ENCODE results near the gene KCND3.

Gene KCND3

DNA sequence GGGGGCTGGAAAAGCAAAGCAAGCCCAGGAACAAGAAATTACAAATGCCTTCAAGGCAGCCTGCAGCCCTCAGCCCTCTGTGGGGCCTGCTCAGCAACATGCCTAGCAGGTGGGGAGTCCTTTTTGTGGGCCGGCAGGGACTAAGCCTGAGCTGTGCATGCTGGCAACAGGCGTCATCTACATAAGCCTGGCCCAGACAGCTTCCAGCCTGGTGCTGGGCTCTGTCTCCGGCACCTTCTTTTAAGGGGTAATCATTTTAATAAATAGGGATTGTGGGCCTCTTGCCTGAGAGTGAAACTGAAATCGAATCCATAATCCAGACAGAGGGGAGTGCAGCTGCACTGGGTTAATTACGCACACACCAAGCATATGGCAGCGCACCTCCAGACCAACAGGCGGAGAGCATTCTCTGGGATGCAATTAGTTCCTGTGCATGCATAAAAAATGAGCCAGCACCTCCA is 137.2 kb downstream of the KCND3 start:
- DNase-seq (ENCODE audit: insufficient read length, low spot score) (no peak), FAIRE-seq (no peak)

- FAIRE-seq = no peak
- DNase-seq (ENCODE audit: insufficient read length, low spot score) = no peak
Observed at GRCh38 chr1:111851552-111851951, 137.9 kb downstream of the KCND3 start.

GRCh38 chr1:111850109-111850508 is 139.4 kb downstream of the KCND3 start:
- FAIRE-seq (no peak), DNase-seq (ENCODE audit: insufficient read length, low spot score) (no peak)

DNA sequence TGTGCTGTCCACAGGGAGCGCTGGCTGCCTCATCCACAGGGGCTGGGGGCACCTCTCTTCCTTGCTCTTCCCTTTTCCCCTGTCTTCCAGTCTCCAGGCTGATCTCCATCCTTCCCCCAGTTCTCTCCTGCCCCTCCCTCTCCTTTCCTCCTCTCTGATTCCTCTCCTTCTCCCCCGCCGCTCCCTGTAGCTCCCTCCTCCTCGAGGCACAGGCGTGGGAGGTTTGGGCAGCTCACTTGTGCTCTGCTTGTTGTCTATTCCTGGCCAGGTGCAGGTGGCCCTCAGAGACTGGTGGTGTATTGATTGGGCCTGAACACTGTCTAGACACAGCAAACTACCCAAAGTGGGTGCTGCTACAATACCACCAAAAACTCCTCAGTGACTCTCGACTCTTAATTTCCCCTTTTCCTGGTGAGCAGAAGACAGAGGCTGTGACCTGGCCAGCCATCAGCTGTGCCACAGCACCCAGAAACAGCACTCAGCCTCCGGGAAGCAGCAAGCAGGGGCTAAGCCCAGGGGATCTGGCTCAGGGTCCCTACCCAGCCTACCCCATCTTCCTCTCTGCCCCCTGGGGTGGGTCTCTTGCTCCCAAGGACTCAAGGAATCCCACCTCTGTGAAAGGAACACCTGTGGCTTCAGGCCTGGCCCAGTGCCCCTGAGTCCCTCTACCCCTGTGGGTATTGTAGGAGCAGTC is 140.5 kb downstream of the KCND3 start:
- no peak for DNase-seq (ENCODE audit: insufficient read length, low spot score)
- FAIRE-seq = no peak

DNA sequence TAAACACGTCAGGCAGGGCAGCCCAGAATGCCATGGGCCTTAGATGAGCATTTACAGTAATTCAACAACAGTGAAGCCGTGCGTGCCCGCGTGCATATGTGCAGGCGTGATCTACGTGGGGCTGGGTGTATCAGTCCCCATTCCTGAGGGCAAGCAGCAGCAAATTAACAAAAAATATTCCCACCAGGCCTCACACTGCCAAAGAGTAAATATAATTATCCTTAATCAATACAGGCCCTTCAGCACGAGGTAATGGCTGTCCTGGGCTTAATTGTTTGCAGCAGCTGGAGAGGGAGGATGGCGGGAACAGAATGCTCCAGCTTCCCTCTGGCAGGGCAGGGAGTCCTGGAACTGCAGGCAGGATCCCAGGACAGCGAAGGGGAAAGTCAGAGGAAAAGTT is 142.0 kb downstream of the KCND3 start:
- DNase-seq (ENCODE audit: insufficient read length, low spot score) (no peak), FAIRE-seq (no peak)

GRCh38 chr1:111846842-111847241 is 142.6 kb downstream of the KCND3 start:
- DNase-seq (ENCODE audit: insufficient read length, low spot score) (no peak), FAIRE-seq (no peak)

DNA sequence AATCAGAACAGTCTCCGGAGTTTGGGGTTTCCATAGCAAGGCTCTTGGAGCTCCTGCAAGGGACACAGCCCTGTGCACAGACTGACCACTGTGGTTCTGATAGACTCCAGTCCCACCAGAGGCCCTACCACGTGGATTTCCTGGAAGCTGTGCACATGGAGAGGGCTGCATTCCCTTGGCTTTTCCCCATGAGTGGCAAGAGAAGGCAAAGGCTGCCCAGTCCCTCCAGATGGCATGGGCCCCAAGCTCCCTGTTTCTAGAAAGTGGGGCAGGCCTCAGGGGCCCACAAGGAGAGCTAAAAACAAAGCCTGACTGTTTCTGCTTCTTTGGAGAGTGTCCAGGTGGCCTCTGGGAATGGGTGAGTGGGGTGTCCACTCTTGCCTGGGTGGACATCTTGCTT is 146.3 kb downstream of the KCND3 start:
- DNase-seq (ENCODE audit: insufficient read length, low spot score) = no peak
- no peak for FAIRE-seq

DNA sequence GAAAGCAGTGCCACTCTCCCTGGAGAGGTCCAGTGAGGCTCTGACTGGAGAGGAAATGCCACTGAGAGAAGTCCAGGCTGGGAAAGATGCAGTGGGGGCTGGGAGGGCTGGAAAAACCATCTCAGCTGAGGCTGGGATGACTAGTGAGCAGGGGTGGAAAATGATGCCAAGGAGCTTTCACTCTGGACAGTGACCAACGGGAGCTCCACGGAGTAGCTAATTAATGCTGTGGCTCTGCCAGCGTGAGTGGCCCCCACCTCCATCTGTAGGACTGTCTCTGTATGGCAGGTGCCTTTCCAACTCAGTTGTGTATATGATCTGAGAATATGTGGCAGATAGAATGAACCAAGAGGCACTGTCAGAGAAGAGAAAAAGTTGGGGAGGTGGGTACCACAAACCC is 147.1 kb downstream of the KCND3 start:
- no peak for FAIRE-seq
- no peak for DNase-seq (ENCODE audit: insufficient read length, low spot score)

DNA sequence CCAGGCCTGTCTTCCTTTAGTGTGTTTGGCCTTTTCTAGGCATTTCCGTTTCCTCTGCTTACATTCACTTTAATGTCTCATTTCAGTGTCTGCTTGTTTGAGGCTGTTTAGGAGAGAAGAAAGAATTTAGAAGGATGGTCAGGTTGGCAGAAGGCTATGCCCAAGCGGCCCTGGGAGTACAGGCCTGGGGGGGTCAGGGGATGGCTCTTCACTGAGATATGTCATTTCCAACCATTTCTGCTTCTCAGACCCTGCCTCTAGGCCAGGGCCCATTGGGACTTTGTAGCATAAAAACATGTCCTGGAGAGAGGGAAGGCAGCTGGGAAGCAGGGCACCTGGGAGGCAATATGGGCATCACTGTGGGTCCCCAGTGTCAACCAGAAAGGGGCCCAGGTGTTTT is 147.7 kb downstream of the KCND3 start:
- no peak for FAIRE-seq
- DNase-seq (ENCODE audit: insufficient read length, low spot score) = no peak

GRCh38 chr1:111841189-111841588 is 148.3 kb downstream of the KCND3 start:
- DNase-seq (ENCODE audit: insufficient read length, low spot score) (no peak), FAIRE-seq (no peak)

DNA sequence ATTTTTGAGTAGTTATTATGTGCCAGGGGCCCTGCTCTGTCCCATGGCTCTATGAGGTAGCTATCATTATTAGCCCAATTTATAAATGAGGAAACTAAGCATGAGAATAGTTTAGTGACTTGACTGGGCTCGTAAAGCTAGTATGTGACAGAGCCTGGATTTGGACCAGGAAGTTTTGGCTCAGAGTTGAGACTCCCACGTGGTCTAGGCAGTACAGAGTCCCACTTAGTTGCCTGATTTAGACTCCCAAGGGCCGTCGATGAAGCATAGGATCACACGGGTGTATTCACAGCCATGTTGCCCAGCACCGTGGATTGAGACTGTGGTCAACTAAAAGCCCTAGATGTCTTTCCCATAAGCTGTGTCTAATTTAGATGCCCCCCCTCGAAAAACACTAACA is 152.1 kb downstream of the KCND3 start:
- no peak for FAIRE-seq
- DNase-seq (ENCODE audit: insufficient read length, low spot score) = no peak

- FAIRE-seq (no peak), DNase-seq (ENCODE audit: insufficient read length, low spot score) (no peak)
Observed at GRCh38 chr1:111836111-111836510, 153.4 kb downstream of the KCND3 start.

- DNase-seq (ENCODE audit: insufficient read length, low spot score) (no peak), FAIRE-seq (no peak)
Observed at GRCh38 chr1:111835514-111835913, 154.0 kb downstream of the KCND3 start.

DNA sequence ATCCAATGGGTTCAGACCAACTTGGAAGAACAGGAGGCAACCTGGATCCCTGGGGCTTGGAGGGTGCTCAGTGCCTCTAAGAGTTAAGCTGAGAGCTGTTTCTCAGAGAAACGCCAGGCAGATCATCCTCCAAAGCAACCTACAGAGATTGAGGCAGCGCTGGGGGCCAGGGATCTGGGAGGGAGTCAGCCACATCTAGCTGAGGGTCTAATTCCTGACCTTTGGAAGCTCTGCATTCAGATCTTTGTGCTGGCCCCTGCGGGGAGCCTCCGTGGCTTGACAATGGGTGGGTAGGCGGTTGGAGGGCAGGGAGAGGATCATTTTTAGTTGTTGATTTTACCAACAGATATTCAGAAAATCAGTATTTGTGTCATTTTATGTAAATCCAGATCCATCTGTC is 154.5 kb downstream of the KCND3 start:
- DNase-seq (ENCODE audit: insufficient read length, low spot score) (no peak), FAIRE-seq (no peak)

- DNase-seq (ENCODE audit: insufficient read length, low spot score) (peak; percentile 3), FAIRE-seq (no peak)
Observed at GRCh38 chr1:111833334-111833733, 156.1 kb downstream of the KCND3 start.

GRCh38 chr1:111832521-111833155 is 156.8 kb downstream of the KCND3 start:
- no peak for FAIRE-seq
- DNase-seq (ENCODE audit: insufficient read length, low spot score) = no peak

- FAIRE-seq (no peak), DNase-seq (ENCODE audit: insufficient read length, low spot score) (no peak)
Observed at GRCh38 chr1:111831153-111831552, 158.3 kb downstream of the KCND3 start.

DNA sequence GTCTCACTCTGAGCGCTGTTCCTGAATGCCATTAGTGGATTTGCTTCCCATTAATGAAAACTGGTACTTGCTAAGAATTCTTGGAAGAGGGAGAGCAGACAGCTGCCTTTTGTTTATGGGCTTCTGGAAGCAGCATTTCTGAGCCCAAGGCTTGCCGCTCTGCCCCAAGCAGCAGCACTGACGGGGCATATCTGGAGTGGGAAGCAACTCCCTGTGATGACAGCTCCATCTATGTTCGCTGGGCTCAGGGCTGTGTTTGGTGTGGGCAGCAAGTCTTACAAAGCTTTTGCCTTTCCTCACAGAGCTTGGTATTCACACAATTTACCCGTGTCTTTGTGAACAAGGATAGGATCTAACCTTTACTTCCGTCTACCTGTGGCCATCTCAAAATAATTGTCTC is 161.5 kb downstream of the KCND3 start:
- DNase-seq (ENCODE audit: insufficient read length, low spot score) (no peak), FAIRE-seq (no peak)

- FAIRE-seq = no peak
Observed at GRCh38 chr1:111826278-111826677, 163.2 kb downstream of the KCND3 start.

DNA sequence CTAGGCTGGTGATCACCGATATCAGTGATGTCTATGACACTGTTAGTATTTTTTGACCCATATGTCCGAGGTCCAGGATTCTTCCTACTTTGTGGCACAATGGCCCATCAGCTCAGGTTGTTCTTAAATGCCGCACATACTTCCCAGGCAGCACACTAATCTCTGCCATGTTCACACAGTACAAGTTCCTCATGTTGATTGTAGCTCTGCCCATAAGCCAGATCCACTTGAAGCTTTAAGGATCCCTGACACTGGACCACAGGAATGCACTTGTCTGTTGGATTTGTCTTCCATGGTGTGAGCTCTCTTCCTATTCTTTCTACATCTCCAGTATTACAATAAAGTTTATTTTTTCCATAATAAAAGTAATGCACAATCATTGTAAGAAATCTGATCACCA is 164.3 kb downstream of the KCND3 start:
- no peak for FAIRE-seq
- DNase-seq (ENCODE audit: insufficient read length, low spot score) = no peak

More at GRCh38 chr1:111826278-111826677, 163.2 kb downstream of the KCND3 start:
- DNase-seq (ENCODE audit: insufficient read length, low spot score) = no peak

GRCh38 chr1:111822138-111822537 is 167.3 kb downstream of the KCND3 start:
- DNase-seq (ENCODE audit: insufficient read length, low spot score) (no peak), FAIRE-seq (no peak)

DNA sequence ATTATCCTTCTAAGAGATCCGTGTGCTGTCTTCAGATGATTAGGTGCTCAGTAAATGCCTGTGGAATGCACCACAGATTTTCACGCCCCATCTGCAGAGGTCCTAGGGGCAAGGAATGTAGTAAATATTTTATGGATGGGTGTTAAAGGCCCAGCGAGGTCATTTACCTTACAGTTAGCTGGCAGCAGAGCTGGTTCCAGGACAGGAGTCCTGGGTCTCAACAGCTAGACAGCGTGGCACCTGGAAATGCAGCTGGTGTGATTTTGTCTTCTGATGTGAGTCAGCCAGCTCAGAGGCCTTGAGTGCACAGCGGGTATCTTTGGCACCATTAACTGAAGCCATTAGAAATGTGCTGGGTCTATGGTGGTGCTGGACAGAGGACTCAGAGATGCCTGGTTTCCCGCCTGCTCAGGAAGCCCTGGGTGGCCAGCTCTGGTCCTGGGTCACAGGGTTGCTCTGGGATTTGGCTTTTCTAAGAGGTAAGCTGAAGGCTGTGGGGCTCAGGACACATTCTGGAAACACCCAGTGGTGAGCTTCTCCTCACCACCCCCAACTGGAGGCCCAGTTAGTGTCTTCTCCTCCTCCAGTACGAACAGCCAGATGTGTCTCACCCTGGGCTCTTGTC is 168.2 kb downstream of the KCND3 start:
- no peak for DNase-seq (ENCODE audit: insufficient read length, low spot score)
- no peak for FAIRE-seq
